Kidney (tissue), 14 donors: ENCODE results near the gene GALNS. TPM values are rescaled to one million over a fixed set of nuclear protein-coding genes. Genes with fewer than 3 reads are reported as not detected.

ENCODE experiments used
- DNase-seq, 5 donors: peaks; one replicate each; pipeline ENCODE4 v3.0.0-alpha.2; 2013 to 2020
- FAIRE-seq: peaks from 2 replicates; lab custom pipeline; 2012; peaks lifted over from hg19 to GRCh38; lab: Jason Lieb, UNC
- H3K27ac ChIP-seq, 2 donors: one replicate each; pipeline ENCODE4 v1.7.0; 2013; ENCODE audit warnings: low read depth in 2 of 2, low read length in 2 of 2, inconsistent platforms in 1 of 2
- H3K27me3 ChIP-seq: one replicate; pipeline ENCODE4 v1.7.1; 2013; ENCODE audit warnings: low read length, inconsistent platforms; ENCODE audit not compliant: control insufficient read depth, insufficient read depth
- H3K36me3 ChIP-seq, 3 donors: one replicate each; pipeline versions ENCODE4 v1.7.0 to v1.7.1; 2013; ENCODE audit warnings: low read length in 3 of 3, control low read depth in 1 of 3, inconsistent platforms in 1 of 3; ENCODE audit not compliant: insufficient read depth in 3 of 3, control insufficient read depth in 2 of 3
- H3K4me1 ChIP-seq, 3 donors: one replicate each; pipeline versions ENCODE4 v1.7.0 to v1.7.1; 2013; ENCODE audit warnings: low read length in 3 of 3, inconsistent platforms in 1 of 3, low read depth in 1 of 3; ENCODE audit not compliant: control insufficient read depth in 2 of 3, insufficient read depth in 2 of 3
- H3K4me3 ChIP-seq, 3 donors: one replicate each; pipeline versions ENCODE4 v1.7.0 to v1.8.1; 2013; ENCODE audit warnings: low read length in 3 of 3, control low read depth in 1 of 3, inconsistent platforms in 1 of 3
- H3K9ac ChIP-seq, 3 donors: one replicate each; pipeline versions ENCODE4 v1.7.0 to v1.7.1; 2013; ENCODE audit warnings: low read length in 3 of 3, control low read depth in 1 of 3, inconsistent platforms in 1 of 3
- H3K9me3 ChIP-seq, 3 donors: one replicate each; pipeline versions ENCODE4 v1.7.0 to v1.7.1; 2013; ENCODE audit warnings: low read length in 3 of 3, control low read depth in 1 of 3, inconsistent platforms in 1 of 3; ENCODE audit not compliant: control insufficient read depth in 2 of 3, insufficient read depth in 1 of 3
- CTCF ChIP-seq: IDR thresholded peaks from 3 replicates; pipeline ENCODE4 v1.5.1; 2012; ENCODE audit warnings: mild to moderate bottlenecking, moderate library complexity, borderline replicate concordance; ENCODE audit not compliant: insufficient read depth; ENCODE audit errors: extremely low read depth
- intact Hi-C: fragments of 100-400 bp; cut with DNase I; formaldehyde crosslinking; loops from one replicate; pipeline ENCODE4 v1.11.1; 2022
- polyA plus RNA-seq: library from polyadenylated mRNA; stranded (reverse); fragments of 350-450 nt; fragmentation: Illumina TruSeq; extraction: RNeasy Lipid Tissue Mini Kit (QIAGEN cat#74804); gene quantifications from one replicate; pipeline ENCODE4 v1.2.3, GENCODE V29; 2014; ENCODE audit warnings: low read depth, low replicate concordance; ENCODE audit not compliant: insufficient read depth
- total RNA-seq: library from RNA; stranded (reverse); fragmentation: NEBNext Ultra II Directional; extraction: Animal tissue kit (Norgen Biotek cat#: 25700); gene quantifications from one replicate; pipeline ENCODE4 v1.2.1, GENCODE V29; 2021
- donor health status: control.
- donor health status: control.
- donor health status: control.
- donor health status: control.
- donor health status: control.
- donor health status: DM: yes; HTN: yes; CAD: no.
- donor health status: Normal renal cell carcinoma (clear cell type).

GALNS gene
- total and polyA plus RNA-seq, 2 donors from 2014 or later = 15.8 to 37.2 TPM

GRCh38 chr16:88840600-88841215 lies 16.0 kb downstream of the GALNS start:
- FAIRE-seq (no peak), DNase-seq (no peak)
- intact Hi-C loops = no loop called here
- peaks cover 0 to 12% (median 0%) of the 10 kb centered on the region in 3 donors for H3K36me3 ChIP-seq
- no peaks in the 10 kb centered on the region for H3K4me1 ChIP-seq
- no peak overlapping the region for H3K27ac ChIP-seq
- no peak overlapping the region for H3K4me3 ChIP-seq
- H3K9ac ChIP-seq = no peak overlapping the region
- H3K9me3 ChIP-seq = no peaks in the 10 kb centered on the region
- TF ChIP-seq CTCF = no peak
- no peaks in the 10 kb centered on the region for H3K27me3 ChIP-seq

- Histone ChIP-seq H3K27ac (no peak overlapping the region), H3K27me3 (no peaks in the 10 kb centered on the region), H3K4me3 (no peak overlapping the region), H3K4me1 (no peaks in the 10 kb centered on the region), H3K9ac (no peak overlapping the region), H3K9me3 (no peaks in the 10 kb centered on the region), H3K36me3 (peaks cover 0 to 12% (median 4%) of the 10 kb centered on the region in 3 donors)
- TF ChIP-seq CTCF = no peak
- FAIRE-seq (no peak), DNase-seq (no peak)
- intact Hi-C loops = no loop called here
These were observed 16.8 kb downstream of the GALNS start for GRCh38 chr16:88839745-88840599.

- no peaks in the 10 kb centered on the region for H3K9me3 ChIP-seq
- H3K27me3 ChIP-seq = no peaks in the 10 kb centered on the region
- DNase-seq (no peak), FAIRE-seq (no peak)
- H3K27ac ChIP-seq = no peak overlapping the region
- H3K36me3 ChIP-seq = peaks cover 0 to 12% (median 5%) of the 10 kb centered on the region in 3 donors
- H3K4me1 ChIP-seq = no peaks in the 10 kb centered on the region
- H3K9ac ChIP-seq = no peak overlapping the region
- intact Hi-C loops = no loop called here
- no peak for TF ChIP-seq CTCF
- H3K4me3 ChIP-seq = no peak overlapping the region
These were observed 17.7 kb downstream of the GALNS start for GRCh38 chr16:88839026-88839529.
